HEK293T (cell line): ENCODE data around the gene PKNOX2.

Experiments
- ARNT ChIP-seq: fragments of 450-650 bp; IDR thresholded peaks from 2 replicates; pipeline ENCODE4 v1.6.1; 2017; ENCODE audit warnings: mild to moderate bottlenecking
- BHLHE40 ChIP-seq: fragments of 450-650 bp; IDR thresholded peaks from 2 replicates; pipeline ENCODE4 v1.6.1; 2016; ENCODE audit warnings: mild to moderate bottlenecking, moderate library complexity, borderline replicate concordance
- CTBP1 ChIP-seq: fragments of 450-650 bp; IDR thresholded peaks from 2 replicates; pipeline ENCODE4 v1.6.1; 2016; ENCODE audit warnings: borderline replicate concordance
- ELF4 ChIP-seq: fragments of 450-650 bp; IDR thresholded peaks from 2 replicates; pipeline ENCODE4 v1.6.1; 2017; ENCODE audit warnings: antibody characterized with exemption
- FOXA1 ChIP-seq: fragments of 450-650 bp; IDR thresholded peaks from 2 replicates; pipeline ENCODE4 v1.6.1; 2016; ENCODE audit warnings: mild to moderate bottlenecking
- FOXM1 ChIP-seq: fragments of 450-650 bp; IDR thresholded peaks from 2 replicates; pipeline ENCODE4 v1.6.1; 2017; ENCODE audit warnings: mild to moderate bottlenecking, borderline replicate concordance
- HDGF ChIP-seq: fragments of 450-650 bp; IDR thresholded peaks from 2 replicates; pipeline ENCODE4 v1.6.1; 2017; ENCODE audit warnings: antibody characterized with exemption, borderline replicate concordance
- L3MBTL2 ChIP-seq: fragments of 450-650 bp; conservative IDR thresholded peaks from 2 replicates; pipeline ENCODE4 v1.6.1; 2016; ENCODE audit warnings: mild to moderate bottlenecking
- NFRKB ChIP-seq: fragments of 450-650 bp; IDR thresholded peaks from 2 replicates; pipeline ENCODE4 v1.6.1; 2016; ENCODE audit warnings: mild to moderate bottlenecking, moderate library complexity
- SP1 ChIP-seq: fragments of 450-650 bp; IDR thresholded peaks from 2 replicates; pipeline ENCODE4 v1.6.1; 2017
- SUZ12 ChIP-seq: fragments of 450-650 bp; IDR thresholded peaks from 2 replicates; pipeline ENCODE4 v1.6.1; 2016; ENCODE audit warnings: mild to moderate bottlenecking
- TARDBP ChIP-seq: fragments of 450-650 bp; IDR thresholded peaks from 2 replicates; pipeline ENCODE4 v1.6.1; 2016
- ZNF384 ChIP-seq: fragments of 450-650 bp; IDR thresholded peaks from 2 replicates; pipeline ENCODE4 v1.6.1; 2016

DNA sequence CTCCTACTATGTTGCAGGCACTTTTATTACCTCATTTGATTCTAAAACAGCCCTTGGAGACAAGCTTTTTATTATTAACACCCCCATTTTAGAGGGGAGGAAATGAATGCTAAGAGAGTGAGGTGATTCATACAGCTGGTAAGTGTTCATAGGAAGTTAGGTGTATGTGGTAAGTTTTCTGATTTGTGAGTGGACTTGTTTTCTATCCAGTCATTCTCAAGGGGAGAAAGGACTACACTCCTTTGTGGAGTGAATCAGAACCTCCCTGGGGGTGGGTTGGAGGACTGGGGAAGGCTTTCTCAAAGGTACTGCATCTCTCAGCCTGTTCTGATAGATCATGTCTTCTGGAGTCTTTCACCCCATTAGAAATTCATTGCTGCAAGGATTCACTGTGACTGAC lies 23.5 kb downstream of the PKNOX2 start:
- TF ChIP-seq ZNF384 (no peak), BHLHE40 (no peak), FOXA1 (no peak), SP1 (no peak), L3MBTL2 (no peak), FOXM1 (no peak), SUZ12 (no peak), HDGF (no peak), ELF4 (no peak), CTBP1 (no peak), TARDBP (no peak), ARNT (no peak), NFRKB (no peak)
